ENCODE results near the gene HSD3B7.

Gene HSD3B7

DNA sequence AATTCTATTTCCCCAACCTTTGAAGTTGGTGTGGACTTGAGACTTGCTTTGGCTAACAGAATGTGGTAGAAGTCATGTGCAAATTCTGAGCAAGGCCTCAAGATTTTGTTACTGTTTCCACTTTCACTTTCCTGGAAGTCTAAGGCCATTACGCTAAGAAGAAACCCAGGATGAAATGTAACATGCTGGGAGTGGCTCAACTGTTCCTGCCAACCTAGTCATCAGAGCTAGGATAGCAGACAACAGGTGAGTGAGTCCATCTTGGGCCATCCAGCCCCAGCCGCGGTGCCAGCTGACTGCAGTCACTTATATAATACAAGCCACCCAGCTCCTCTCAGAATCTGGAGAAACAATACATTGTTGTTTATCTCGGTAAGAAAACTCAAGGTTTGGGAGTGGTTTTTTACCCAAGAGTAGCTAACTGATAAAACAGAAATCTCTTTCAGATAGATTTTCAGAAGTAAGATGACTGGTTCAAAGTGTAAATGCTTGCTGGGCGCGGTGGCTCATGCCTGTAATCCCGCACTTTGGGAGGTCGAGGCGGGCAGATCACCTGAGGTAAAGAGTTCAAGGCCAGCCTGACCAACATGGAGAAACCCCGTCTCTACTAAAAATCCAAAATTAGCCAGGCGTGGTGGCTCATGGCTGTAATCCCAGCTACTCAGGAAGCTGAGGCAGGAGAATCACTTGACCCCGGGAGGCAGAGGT lies 37.7 kb downstream of the HSD3B7 start:
- TF ChIP-seq CTCF (IDR thresholded peaks at IDR 0.05; ENCODE audit: poor library complexity, severe bottlenecking) = no peak
- Histone ChIP-seq H3K4me1 (ENCODE audit: insufficient read depth, poor library complexity, severe bottlenecking) (no peaks in the 10 kb centered on the region), H3K27ac (ENCODE audit: poor library complexity, severe bottlenecking) (no peak overlapping the region), H3K36me3 (ENCODE audit: low read depth) (no peaks in the 10 kb centered on the region), H3K9me3 (ENCODE audit: severe bottlenecking) (no peaks in the 10 kb centered on the region), H3K27me3 (ENCODE audit: insufficient read depth, poor library complexity, severe bottlenecking) (no peaks in the 10 kb centered on the region), H3K4me3 (ENCODE audit: severe bottlenecking) (no peak overlapping the region)
- DNase-seq (ENCODE audit: low spot score) (no peak), ATAC-seq (ENCODE audit: low read depth) (no peak)

DNA sequence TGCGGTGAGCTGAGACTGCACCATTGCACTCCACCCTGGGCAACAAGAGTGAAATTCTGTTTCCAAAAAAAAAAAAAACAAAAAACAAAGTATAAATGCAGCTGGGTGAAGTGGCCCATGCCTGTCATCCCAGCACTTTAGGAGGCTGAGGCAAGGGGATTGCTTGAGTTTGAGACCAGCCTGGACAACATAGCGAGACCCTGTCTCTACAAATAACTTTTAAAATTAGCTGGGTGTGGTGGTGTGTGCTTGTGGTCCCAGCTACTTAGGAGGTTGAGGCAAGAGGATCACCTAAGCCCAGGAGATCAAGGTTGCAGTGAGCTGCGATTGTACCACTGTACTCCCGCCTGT lies 38.2 kb downstream of the HSD3B7 start:
- Histone ChIP-seq H3K27ac (ENCODE audit: poor library complexity, severe bottlenecking) (no peak overlapping the region), H3K4me1 (ENCODE audit: insufficient read depth, poor library complexity, severe bottlenecking) (no peaks in the 10 kb centered on the region), H3K4me3 (ENCODE audit: severe bottlenecking) (no peak overlapping the region), H3K27me3 (ENCODE audit: insufficient read depth, poor library complexity, severe bottlenecking) (no peaks in the 10 kb centered on the region), H3K9me3 (ENCODE audit: severe bottlenecking) (no peaks in the 10 kb centered on the region), H3K36me3 (ENCODE audit: low read depth) (no peaks in the 10 kb centered on the region)
- ATAC-seq (ENCODE audit: low read depth) (no peak), DNase-seq (ENCODE audit: low spot score) (no peak)
- TF ChIP-seq CTCF (IDR thresholded peaks at IDR 0.05; ENCODE audit: poor library complexity, severe bottlenecking) = no peak

DNA sequence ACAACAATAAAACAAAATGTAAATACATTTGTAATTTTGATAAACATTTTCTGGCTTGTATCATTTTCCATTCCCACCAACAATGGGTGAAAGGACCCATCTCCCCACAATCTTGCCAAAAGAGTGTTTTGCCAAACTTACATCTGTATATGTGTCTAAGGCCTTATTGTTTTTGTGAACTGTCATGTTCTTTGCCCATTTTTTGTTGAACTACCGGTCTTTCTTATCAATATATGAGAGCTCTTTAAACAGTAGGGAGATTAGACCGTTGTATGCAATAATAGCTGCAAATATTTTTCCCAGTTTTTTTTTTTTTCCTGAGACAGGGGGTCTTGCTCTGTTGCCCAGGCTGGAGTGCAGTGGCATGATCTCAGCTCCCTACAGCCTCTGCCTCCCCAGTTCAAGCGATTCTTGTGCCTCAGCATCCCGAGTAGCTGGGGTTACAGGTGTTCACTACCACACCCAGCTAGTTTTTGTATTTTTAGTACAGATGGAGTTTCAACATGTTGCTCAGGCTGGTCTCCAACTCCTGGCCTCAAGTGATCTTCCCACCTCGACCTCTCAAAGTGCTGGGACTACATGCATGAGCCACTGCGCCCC lies 38.7 kb downstream of the HSD3B7 start:
- H3K27ac ChIP-seq (ENCODE audit: poor library complexity, severe bottlenecking) = no peak overlapping the region
- no peaks in the 10 kb centered on the region for H3K9me3 ChIP-seq (ENCODE audit: severe bottlenecking)
- no peak for TF ChIP-seq CTCF (IDR thresholded peaks at IDR 0.05; ENCODE audit: poor library complexity, severe bottlenecking)
- no peaks in the 10 kb centered on the region for H3K36me3 ChIP-seq (ENCODE audit: low read depth)
- no peak for ATAC-seq (ENCODE audit: low read depth)
- no peaks in the 10 kb centered on the region for H3K27me3 ChIP-seq (ENCODE audit: insufficient read depth, poor library complexity, severe bottlenecking)
- H3K4me3 ChIP-seq (ENCODE audit: severe bottlenecking) = no peak overlapping the region
- H3K4me1 ChIP-seq (ENCODE audit: insufficient read depth, poor library complexity, severe bottlenecking) = no peaks in the 10 kb centered on the region
- no peak for DNase-seq (ENCODE audit: low spot score)

- H3K4me3 ChIP-seq (ENCODE audit: severe bottlenecking) = no peak overlapping the region
- no peak overlapping the region for H3K27ac ChIP-seq (ENCODE audit: poor library complexity, severe bottlenecking)
- no peaks in the 10 kb centered on the region for H3K4me1 ChIP-seq (ENCODE audit: insufficient read depth, poor library complexity, severe bottlenecking)
- no peaks in the 10 kb centered on the region for H3K9me3 ChIP-seq (ENCODE audit: severe bottlenecking)
- no peak for TF ChIP-seq CTCF (IDR thresholded peaks at IDR 0.05; ENCODE audit: poor library complexity, severe bottlenecking)
- no peak for ATAC-seq (ENCODE audit: low read depth)
- no peaks in the 10 kb centered on the region for H3K27me3 ChIP-seq (ENCODE audit: insufficient read depth, poor library complexity, severe bottlenecking)
- no peaks in the 10 kb centered on the region for H3K36me3 ChIP-seq (ENCODE audit: low read depth)
- DNase-seq (ENCODE audit: low spot score) = no peak
Measured at GRCh38 chr16:31025339-31025738, 40.3 kb downstream of the HSD3B7 start.

GRCh38 chr16:31029272-31029671 lies 44.3 kb downstream of the HSD3B7 start:
- ATAC-seq (ENCODE audit: low read depth) = no peak
- no peak overlapping the region for H3K4me3 ChIP-seq (ENCODE audit: severe bottlenecking)
- H3K36me3 ChIP-seq (ENCODE audit: low read depth) = no peaks in the 10 kb centered on the region
- no peaks in the 10 kb centered on the region for H3K9me3 ChIP-seq (ENCODE audit: severe bottlenecking)
- H3K4me1 ChIP-seq (ENCODE audit: insufficient read depth, poor library complexity, severe bottlenecking) = no peaks in the 10 kb centered on the region
- TF ChIP-seq CTCF (IDR thresholded peaks at IDR 0.05; ENCODE audit: poor library complexity, severe bottlenecking) = no peak
- no peak overlapping the region for H3K27ac ChIP-seq (ENCODE audit: poor library complexity, severe bottlenecking)
- no peak for DNase-seq (ENCODE audit: low spot score)
- H3K27me3 ChIP-seq (ENCODE audit: insufficient read depth, poor library complexity, severe bottlenecking) = no peaks in the 10 kb centered on the region
